Measurements from ENCODE around the gene DOCK3. TPM values are rescaled to one million over a fixed set of nuclear protein-coding genes. Genes with fewer than 3 reads are reported as not detected.
"Not testable (repeated sequence)": the region's sequence is repeated elsewhere in the genome, so short reads cannot be mapped to it uniquely, and the experiment has no call there.

Gene DOCK3
- total RNA-seq, 1 experiment from 2014 or later: 5.6 TPM

DNA sequence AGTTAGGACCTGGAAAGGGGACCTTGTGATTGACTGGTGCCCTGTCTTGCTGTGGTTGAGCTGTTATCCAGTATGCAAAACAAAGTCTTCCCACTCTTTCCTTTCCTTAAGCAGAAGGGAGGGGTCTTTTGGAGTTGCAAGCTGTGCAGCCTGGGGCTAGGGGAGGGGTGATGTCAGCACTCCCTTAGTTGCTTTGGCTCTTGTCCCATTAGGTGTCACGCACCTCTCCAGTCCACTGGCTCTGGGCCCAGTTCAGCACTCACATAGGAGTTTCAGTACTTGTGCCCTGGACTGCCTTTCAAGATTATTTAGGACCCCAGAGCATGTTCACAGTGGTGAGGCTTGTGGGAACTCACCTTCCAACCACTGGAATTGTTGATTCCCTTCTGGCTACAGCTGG, 238.5 kb downstream of the DOCK3 start:
- H3K27ac Mint-ChIP-seq: no peak overlapping the region
- peaks cover 3% of the 10 kb centered on the region; the same call in 1 of the 2 replicates for H3K27me3 Mint-ChIP-seq (ENCODE audit: low read depth)
- no peak for DNase-seq (ENCODE audit: low spot score)
- ChIA-PET CTCF (interaction anchor here (1.6 kb wide), 1 partner anchor 11 kb away, joined by 6 read pairs; no protein-coding TSS in a partner anchor), POLR2A (no interaction called here)
- peaks cover 9% of the 10 kb centered on the region for H3K9me3 Mint-ChIP-seq
- no peak for TF ChIP-seq OVOL2 (CRISPR knock-in tag; IDR thresholded peaks at IDR 0.05; ENCODE audit: borderline replicate concordance)
- no peak for TF ChIP-seq NR3C1 (CRISPR knock-in tag; conservative IDR thresholded peaks at IDR 0.05; ENCODE audit: low read depth)
- TF ChIP-seq, protein P1, sequence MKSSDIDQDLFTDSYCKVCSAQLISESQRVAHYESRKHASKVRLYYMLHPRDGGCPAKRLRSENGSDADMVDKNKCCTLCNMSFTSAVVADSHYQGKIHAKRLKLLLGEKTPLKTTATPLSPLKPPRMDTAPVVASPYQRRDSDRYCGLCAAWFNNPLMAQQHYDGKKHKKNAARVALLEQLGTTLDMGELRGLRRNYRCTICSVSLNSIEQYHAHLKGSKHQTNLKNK (CRISPR knock-in tag; IDR thresholded peaks at IDR 0.05): no peak
- TF ChIP-seq, protein P2, sequence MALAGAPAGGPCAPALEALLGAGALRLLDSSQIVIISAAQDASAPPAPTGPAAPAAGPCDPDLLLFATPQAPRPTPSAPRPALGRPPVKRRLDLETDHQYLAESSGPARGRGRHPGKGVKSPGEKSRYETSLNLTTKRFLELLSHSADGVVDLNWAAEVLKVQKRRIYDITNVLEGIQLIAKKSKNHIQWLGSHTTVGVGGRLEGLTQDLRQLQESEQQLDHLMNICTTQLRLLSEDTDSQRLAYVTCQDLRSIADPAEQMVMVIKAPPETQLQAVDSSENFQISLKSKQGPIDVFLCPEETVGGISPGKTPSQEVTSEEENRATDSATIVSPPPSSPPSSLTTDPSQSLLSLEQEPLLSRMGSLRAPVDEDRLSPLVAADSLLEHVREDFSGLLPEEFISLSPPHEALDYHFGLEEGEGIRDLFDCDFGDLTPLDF (CRISPR knock-in tag; IDR thresholded peaks at IDR 0.05): no peak
- no peak for TF ChIP-seq ZBTB21 (CRISPR knock-in tag; IDR thresholded peaks at IDR 0.05; ENCODE audit: borderline replicate concordance)
- TF ChIP-seq NR1H2 (CRISPR knock-in tag; IDR thresholded peaks at IDR 0.05): no peak
- no peak for TF ChIP-seq NR2C2 (CRISPR knock-in tag; IDR thresholded peaks at IDR 0.05)
- no peak for TF ChIP-seq ZNF219 (CRISPR knock-in tag; IDR thresholded peaks at IDR 0.05; ENCODE audit: borderline replicate concordance)
- no peak for TF ChIP-seq ZNF121 (CRISPR knock-in tag; IDR thresholded peaks at IDR 0.05)
- no peak for TF ChIP-seq GABPB1 (CRISPR knock-in tag; IDR thresholded peaks at IDR 0.05)
- TF ChIP-seq JUN (CRISPR knock-in tag; IDR thresholded peaks at IDR 0.05): no peak
- no peak for TF ChIP-seq TCF7 (CRISPR knock-in tag; IDR thresholded peaks at IDR 0.05; ENCODE audit: low read depth)
- TF ChIP-seq SOX15 (CRISPR knock-in tag; IDR thresholded peaks at IDR 0.05): no peak
- TF ChIP-seq MXD4 (CRISPR knock-in tag; IDR thresholded peaks at IDR 0.05; ENCODE audit: borderline replicate concordance): no peak
- peak; percentile 36 for ATAC-seq
- no peak overlapping the region for H3K4me3 Mint-ChIP-seq
- H3K36me3 Mint-ChIP-seq: 0 out of 2 replicates have a peak, but pooled peaks cover 1% of the 10 kb centered on the region
- peaks cover 11% of the 10 kb centered on the region for H3K4me1 Mint-ChIP-seq

DNA sequence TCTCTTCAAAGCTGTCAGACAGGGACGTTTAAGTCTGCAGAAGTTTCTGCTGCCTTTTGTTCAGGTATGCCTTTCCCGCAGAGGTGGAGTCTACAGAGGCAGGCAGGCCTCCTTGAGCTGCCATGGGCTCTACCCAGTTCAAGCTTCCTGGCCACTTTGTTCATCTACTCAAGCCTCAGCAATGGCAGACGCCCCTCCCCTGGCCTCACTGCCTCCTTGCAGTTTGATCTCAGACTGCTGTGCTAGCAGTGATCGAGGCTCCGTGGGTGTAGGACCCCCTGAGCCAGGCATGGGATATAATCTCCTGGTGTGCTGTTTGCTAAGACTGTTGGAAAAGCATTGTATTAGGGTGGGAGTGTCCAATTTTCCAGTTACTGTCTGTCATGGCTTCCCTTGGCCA, 247.3 kb downstream of the DOCK3 start:
- Mint-ChIP-seq H3K36me3 (peaks cover 32% of the 10 kb centered on the region), H3K4me1 (peaks cover 32% of the 10 kb centered on the region), H3K9me3 (peaks cover 46% of the 10 kb centered on the region)
- H3K27me3 Mint-ChIP-seq (ENCODE audit: low read depth); CTCF ChIA-PET; ATAC-seq; DNase-seq (ENCODE audit: low spot score); H3K27ac Mint-ChIP-seq; H3K4me3 Mint-ChIP-seq: not testable (repeated sequence)
- POLR2A ChIA-PET: interaction anchor here (0.7 kb wide), 1 partner anchor 237 kb away, joined by 4 read pairs; no protein-coding TSS in a partner anchor

DNA sequence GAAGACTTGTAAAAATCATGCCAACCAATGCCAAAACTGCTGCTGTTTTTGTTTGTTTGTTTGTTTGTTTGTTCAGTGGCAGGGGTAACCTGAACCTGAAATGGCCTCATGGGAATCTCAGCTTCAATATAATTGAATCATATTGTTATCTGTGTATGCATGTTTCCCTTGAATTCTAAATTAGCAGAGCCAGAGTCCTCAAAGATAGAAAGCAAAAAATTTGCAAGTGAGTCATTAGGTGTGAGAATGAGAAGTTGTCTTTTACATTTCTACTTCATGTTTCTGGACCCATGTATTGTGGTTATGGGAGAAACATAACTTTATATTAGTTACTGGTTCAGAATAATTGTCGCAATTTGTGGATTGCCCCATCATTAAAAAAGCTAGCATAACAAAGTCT, 249.2 kb downstream of the DOCK3 start:
- ChIA-PET POLR2A (no interaction called here), CTCF (interaction anchor here (1.1 to 1.6 kb wide), 3 partner anchors 12 to 271 kb away, joined by 3 to 6 read pairs (median 4); no protein-coding TSS in a partner anchor)
- Mint-ChIP-seq H3K36me3 (peaks cover 26% of the 10 kb centered on the region), H3K9me3 (peaks cover 35% of the 10 kb centered on the region), H3K27ac (0 out of 2 replicates have a peak overlapping the region, but pooled peaks have one; percentile 6), H3K27me3 (ENCODE audit: low read depth) (no peaks in the 10 kb centered on the region; the same call in 1 of the 2 replicates), H3K4me3 (no peak overlapping the region), H3K4me1 (peaks cover 41% of the 10 kb centered on the region)
- DNase-seq (ENCODE audit: low spot score) (no peak), ATAC-seq (no peak)
- no peak for TF ChIP-seq RELA (CRISPR knock-in tag; IDR thresholded peaks at IDR 0.05; ENCODE audit: borderline replicate concordance)
- TF ChIP-seq SMAD3 (CRISPR knock-in tag; IDR thresholded peaks at IDR 0.05; ENCODE audit: borderline replicate concordance): no peak
- TF ChIP-seq ZNF263 (CRISPR knock-in tag; IDR thresholded peaks at IDR 0.05; ENCODE audit: low read depth): no peak
- TF ChIP-seq, protein P3, sequence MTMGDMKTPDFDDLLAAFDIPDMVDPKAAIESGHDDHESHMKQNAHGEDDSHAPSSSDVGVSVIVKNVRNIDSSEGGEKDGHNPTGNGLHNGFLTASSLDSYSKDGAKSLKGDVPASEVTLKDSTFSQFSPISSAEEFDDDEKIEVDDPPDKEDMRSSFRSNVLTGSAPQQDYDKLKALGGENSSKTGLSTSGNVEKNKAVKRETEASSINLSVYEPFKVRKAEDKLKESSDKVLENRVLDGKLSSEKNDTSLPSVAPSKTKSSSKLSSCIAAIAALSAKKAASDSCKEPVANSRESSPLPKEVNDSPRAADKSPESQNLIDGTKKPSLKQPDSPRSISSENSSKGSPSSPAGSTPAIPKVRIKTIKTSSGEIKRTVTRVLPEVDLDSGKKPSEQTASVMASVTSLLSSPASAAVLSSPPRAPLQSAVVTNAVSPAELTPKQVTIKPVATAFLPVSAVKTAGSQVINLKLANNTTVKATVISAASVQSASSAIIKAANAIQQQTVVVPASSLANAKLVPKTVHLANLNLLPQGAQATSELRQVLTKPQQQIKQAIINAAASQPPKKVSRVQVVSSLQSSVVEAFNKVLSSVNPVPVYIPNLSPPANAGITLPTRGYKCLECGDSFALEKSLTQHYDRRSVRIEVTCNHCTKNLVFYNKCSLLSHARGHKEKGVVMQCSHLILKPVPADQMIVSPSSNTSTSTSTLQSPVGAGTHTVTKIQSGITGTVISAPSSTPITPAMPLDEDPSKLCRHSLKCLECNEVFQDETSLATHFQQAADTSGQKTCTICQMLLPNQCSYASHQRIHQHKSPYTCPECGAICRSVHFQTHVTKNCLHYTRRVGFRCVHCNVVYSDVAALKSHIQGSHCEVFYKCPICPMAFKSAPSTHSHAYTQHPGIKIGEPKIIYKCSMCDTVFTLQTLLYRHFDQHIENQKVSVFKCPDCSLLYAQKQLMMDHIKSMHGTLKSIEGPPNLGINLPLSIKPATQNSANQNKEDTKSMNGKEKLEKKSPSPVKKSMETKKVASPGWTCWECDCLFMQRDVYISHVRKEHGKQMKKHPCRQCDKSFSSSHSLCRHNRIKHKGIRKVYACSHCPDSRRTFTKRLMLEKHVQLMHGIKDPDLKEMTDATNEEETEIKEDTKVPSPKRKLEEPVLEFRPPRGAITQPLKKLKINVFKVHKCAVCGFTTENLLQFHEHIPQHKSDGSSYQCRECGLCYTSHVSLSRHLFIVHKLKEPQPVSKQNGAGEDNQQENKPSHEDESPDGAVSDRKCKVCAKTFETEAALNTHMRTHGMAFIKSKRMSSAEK (CRISPR knock-in tag; IDR thresholded peaks at IDR 0.05; ENCODE audit: borderline replicate concordance): no peak
- TF ChIP-seq ZNF396 (CRISPR knock-in tag; IDR thresholded peaks at IDR 0.05; ENCODE audit: borderline replicate concordance): no peak
- TF ChIP-seq, protein P1 (CRISPR knock-in tag; IDR thresholded peaks at IDR 0.05): no peak
- TF ChIP-seq ZNF219 (CRISPR knock-in tag; IDR thresholded peaks at IDR 0.05; ENCODE audit: borderline replicate concordance): no peak
- no peak for TF ChIP-seq IRF2 (CRISPR knock-in tag; IDR thresholded peaks at IDR 0.05; ENCODE audit: borderline replicate concordance, low read depth)
- no peak for TF ChIP-seq ATF1 (CRISPR knock-in tag; IDR thresholded peaks at IDR 0.05)
- no peak for TF ChIP-seq JUN (CRISPR knock-in tag; IDR thresholded peaks at IDR 0.05)

All from WTC11 (cell line).